HEK293 (cell line): Measurements from ENCODE around the gene KLHDC4.
"Not testable (repeated sequence)": the region's sequence is repeated elsewhere in the genome, so short reads cannot be mapped to it uniquely, and the experiment has no call there.

ENCODE experiments used
- CTCF ChIA-PET: fragments of 350-600 bp; formaldehyde crosslinking; extraction: SDS; loops from one replicate; lab custom pipeline; 2021; ENCODE audit warnings: antibody characterized with exemption; lab: Yijun Ruan, JAX
- POLR2A ChIA-PET: fragments of 300-600 bp; formaldehyde crosslinking; extraction: SDS; loops from one replicate; lab custom pipeline; 2020; ENCODE audit warnings: antibody characterized with exemption, inconsistent platforms; lab: Yijun Ruan, JAX
- H3K27ac ChIP-seq: fragments of 200-500 bp; sonication (Bioruptor generic); 2 replicates; pipeline ENCODE4 v1.5.1; 2014; ENCODE audit warnings: low read depth, low read length, control low read depth, inconsistent platforms; ENCODE audit errors: extremely low read depth
- H3K36me3 ChIP-seq, 2 experiments: fragments of 200-500 bp in 1 of 2; sonication (Bioruptor generic) in 1 of 2; 1 replicate in 1 of 2; 2 replicates in 1 of 2; pipeline ENCODE4 v1.5.1; 2014 to 2017; ENCODE audit warnings: inconsistent platforms in 2 of 2, low read length in 2 of 2; ENCODE audit not compliant: control insufficient read depth in 2 of 2, insufficient read depth in 1 of 2
- H3K4me1 ChIP-seq: fragments of 200-500 bp; sonication (Bioruptor generic); 2 replicates; pipeline ENCODE4 v1.5.1; 2014; ENCODE audit warnings: mild to moderate bottlenecking, low read length, inconsistent platforms; ENCODE audit not compliant: control insufficient read depth, insufficient read depth
- H3K4me3 ChIP-seq: 2 replicates; pipeline ENCODE4 v1.5.1; 2011; ENCODE audit warnings: low read depth, mild to moderate bottlenecking, control low read depth, low read length, moderate library complexity
- H3K9me3 ChIP-seq: fragments of 200-500 bp; sonication (Bioruptor generic); 2 replicates; pipeline ENCODE4 v1.5.1; 2014; ENCODE audit warnings: low read depth, low read length, inconsistent platforms; ENCODE audit not compliant: control insufficient read depth, insufficient read depth
- GLI2 ChIP-seq: fragments of 450-650 bp; formaldehyde crosslinking; IDR thresholded peaks from 2 replicates; pipeline ENCODE4; 2017; ENCODE audit warnings: missing biosample characterization, missing genetic modification characterization, low read depth, borderline replicate concordance
- KLF10 ChIP-seq: fragments of 450-650 bp; IDR thresholded peaks from 2 replicates; pipeline ENCODE4 v1.5.1; 2018; ENCODE audit warnings: missing biosample characterization, mild to moderate bottlenecking, missing genetic modification characterization
- OSR2 ChIP-seq: fragments of 450-650 bp; formaldehyde crosslinking; IDR thresholded peaks from 2 replicates; pipeline ENCODE4 v1.5.1; 2016; ENCODE audit warnings: missing biosample characterization, missing genetic modification characterization
- ZBTB1 ChIP-seq: fragments of 450-650 bp; formaldehyde crosslinking; IDR thresholded peaks from 2 replicates; pipeline ENCODE4 v1.5.1; 2016; ENCODE audit warnings: missing biosample characterization, missing genetic modification characterization
- ZFP37 ChIP-seq: fragments of 450-650 bp; formaldehyde crosslinking; IDR thresholded peaks from 2 replicates; pipeline ENCODE4 v1.5.1; 2016; ENCODE audit warnings: missing biosample characterization, missing genetic modification characterization
- ZFP69B ChIP-seq: fragments of 450-650 bp; formaldehyde crosslinking; IDR thresholded peaks from 2 replicates; pipeline ENCODE4 v1.5.1; 2016; ENCODE audit warnings: missing biosample characterization, missing genetic modification characterization
- ZNF174 ChIP-seq: fragments of 450-650 bp; formaldehyde crosslinking; IDR thresholded peaks from 2 replicates; pipeline ENCODE4 v1.5.0; 2017; ENCODE audit warnings: missing biosample characterization, mild to moderate bottlenecking, missing genetic modification characterization
- ZNF624 ChIP-seq: fragments of 450-650 bp; formaldehyde crosslinking; IDR thresholded peaks from 2 replicates; pipeline ENCODE4 v1.5.1; 2017; ENCODE audit warnings: missing biosample characterization, missing genetic modification characterization
- ZNF785 ChIP-seq: fragments of 450-650 bp; formaldehyde crosslinking; IDR thresholded peaks from 2 replicates; pipeline ENCODE4 v1.5.1; 2016; ENCODE audit warnings: missing biosample characterization, missing genetic modification characterization
- ZNF791 ChIP-seq: fragments of 450-650 bp; formaldehyde crosslinking; IDR thresholded peaks from 2 replicates; pipeline ENCODE4 v1.5.1; 2016; ENCODE audit warnings: missing biosample characterization, missing genetic modification characterization
- ZNF830 ChIP-seq: fragments of 450-650 bp; IDR thresholded peaks from 2 replicates; pipeline ENCODE4 v1.5.0; 2018; ENCODE audit warnings: missing biosample characterization, missing genetic modification characterization, low read depth, mild to moderate bottlenecking, moderate library complexity
- TF ChIP-seq, protein P1 (sequence below): fragments of 450-650 bp; formaldehyde crosslinking; IDR thresholded peaks from 2 replicates; pipeline ENCODE4 v1.5.1; 2016; ENCODE audit warnings: missing biosample characterization, missing genetic modification characterization
- TF ChIP-seq, protein P2 (sequence below): fragments of 450-650 bp; IDR thresholded peaks from 2 replicates; pipeline ENCODE4 v1.5.1; 2018; ENCODE audit warnings: missing biosample characterization, missing genetic modification characterization
- TF ChIP-seq, protein P3 (sequence below): fragments of 450-650 bp; formaldehyde crosslinking; IDR thresholded peaks from 2 replicates; pipeline ENCODE4 v1.5.1; 2016; ENCODE audit warnings: missing biosample characterization, missing genetic modification characterization
- TF ChIP-seq, protein P4 (sequence below): fragments of 450-650 bp; formaldehyde crosslinking; IDR thresholded peaks from 2 replicates; pipeline ENCODE4 v1.5.1; 2016; ENCODE audit warnings: missing biosample characterization, missing genetic modification characterization
- TF ChIP-seq, protein P5 (sequence below): fragments of 450-650 bp; formaldehyde crosslinking; IDR thresholded peaks from 2 replicates; pipeline ENCODE4 v1.5.1; 2016; ENCODE audit warnings: missing biosample characterization, missing genetic modification characterization

The KLHDC4 gene

DNA sequence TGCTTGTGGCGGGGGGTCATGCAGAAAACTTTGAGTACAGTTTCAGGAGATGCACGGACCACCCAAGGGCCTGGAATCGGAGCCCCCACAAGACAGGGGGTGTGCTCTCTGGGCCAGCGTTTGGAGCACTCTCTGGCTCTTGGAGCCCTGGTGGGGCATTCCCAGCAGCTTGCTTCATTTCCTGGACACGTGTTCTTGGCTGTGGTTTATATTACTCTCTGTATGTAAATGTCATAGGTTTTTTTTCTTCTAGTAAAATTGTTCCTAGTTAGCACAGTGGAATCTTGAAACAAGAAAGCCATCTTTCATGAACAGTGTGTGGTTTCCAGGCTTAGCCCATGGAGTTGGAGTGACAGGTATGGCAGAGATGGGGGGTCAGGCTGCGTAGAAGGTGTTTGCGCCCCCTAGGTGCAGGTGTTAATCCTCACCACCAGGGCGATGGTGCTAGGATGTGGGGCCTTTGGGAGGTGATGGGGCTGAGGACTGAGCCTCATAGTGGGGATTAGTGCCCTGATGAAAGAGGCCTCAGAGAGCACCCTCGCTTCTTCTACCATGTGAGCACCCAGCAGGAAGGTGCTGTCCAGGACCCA lies 83.7 kb downstream of the KLHDC4 start:
- no peak overlapping the region for H3K27ac ChIP-seq
- H3K9me3 ChIP-seq, result no peaks in the 10 kb centered on the region
- no peak overlapping the region for H3K4me3 ChIP-seq
- POLR2A ChIA-PET, result no interaction called here
- CTCF ChIA-PET, result interaction anchor here (0.7 to 0.9 kb wide), 3 partner anchors 17 to 455 kb away, joined by 3 read pairs; no protein-coding TSS in a partner anchor
- H3K36me3 ChIP-seq, result no peaks in the 10 kb centered on the region
- TF ChIP-seq, protein P1, sequence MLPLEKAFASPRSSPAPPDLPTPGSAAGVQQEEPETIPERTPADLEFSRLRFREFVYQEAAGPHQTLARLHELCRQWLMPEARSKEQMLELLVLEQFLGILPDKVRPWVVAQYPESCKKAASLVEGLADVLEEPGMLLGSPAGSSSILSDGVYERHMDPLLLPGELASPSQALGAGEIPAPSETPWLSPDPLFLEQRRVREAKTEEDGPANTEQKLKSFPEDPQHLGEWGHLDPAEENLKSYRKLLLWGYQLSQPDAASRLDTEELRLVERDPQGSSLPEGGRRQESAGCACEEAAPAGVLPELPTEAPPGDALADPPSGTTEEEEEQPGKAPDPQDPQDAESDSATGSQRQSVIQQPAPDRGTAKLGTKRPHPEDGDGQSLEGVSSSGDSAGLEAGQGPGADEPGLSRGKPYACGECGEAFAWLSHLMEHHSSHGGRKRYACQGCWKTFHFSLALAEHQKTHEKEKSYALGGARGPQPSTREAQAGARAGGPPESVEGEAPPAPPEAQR (tag by site-specific recombination), result no peak
- TF ChIP-seq, protein P2, sequence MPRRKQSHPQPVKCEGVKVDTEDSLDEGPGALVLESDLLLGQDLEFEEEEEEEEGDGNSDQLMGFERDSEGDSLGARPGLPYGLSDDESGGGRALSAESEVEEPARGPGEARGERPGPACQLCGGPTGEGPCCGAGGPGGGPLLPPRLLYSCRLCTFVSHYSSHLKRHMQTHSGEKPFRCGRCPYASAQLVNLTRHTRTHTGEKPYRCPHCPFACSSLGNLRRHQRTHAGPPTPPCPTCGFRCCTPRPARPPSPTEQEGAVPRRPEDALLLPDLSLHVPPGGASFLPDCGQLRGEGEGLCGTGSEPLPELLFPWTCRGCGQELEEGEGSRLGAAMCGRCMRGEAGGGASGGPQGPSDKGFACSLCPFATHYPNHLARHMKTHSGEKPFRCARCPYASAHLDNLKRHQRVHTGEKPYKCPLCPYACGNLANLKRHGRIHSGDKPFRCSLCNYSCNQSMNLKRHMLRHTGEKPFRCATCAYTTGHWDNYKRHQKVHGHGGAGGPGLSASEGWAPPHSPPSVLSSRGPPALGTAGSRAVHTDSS (tag by site-specific recombination), result no peak
- TF ChIP-seq, protein P3, sequence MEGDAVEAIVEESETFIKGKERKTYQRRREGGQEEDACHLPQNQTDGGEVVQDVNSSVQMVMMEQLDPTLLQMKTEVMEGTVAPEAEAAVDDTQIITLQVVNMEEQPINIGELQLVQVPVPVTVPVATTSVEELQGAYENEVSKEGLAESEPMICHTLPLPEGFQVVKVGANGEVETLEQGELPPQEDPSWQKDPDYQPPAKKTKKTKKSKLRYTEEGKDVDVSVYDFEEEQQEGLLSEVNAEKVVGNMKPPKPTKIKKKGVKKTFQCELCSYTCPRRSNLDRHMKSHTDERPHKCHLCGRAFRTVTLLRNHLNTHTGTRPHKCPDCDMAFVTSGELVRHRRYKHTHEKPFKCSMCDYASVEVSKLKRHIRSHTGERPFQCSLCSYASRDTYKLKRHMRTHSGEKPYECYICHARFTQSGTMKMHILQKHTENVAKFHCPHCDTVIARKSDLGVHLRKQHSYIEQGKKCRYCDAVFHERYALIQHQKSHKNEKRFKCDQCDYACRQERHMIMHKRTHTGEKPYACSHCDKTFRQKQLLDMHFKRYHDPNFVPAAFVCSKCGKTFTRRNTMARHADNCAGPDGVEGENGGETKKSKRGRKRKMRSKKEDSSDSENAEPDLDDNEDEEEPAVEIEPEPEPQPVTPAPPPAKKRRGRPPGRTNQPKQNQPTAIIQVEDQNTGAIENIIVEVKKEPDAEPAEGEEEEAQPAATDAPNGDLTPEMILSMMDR, result peak; percentile 53
- TF ChIP-seq GLI2 (tag by site-specific recombination) (no peak), ZFP37 (tag by site-specific recombination) (no peak), OSR2 (tag by site-specific recombination) (no peak)
- TF ChIP-seq, all 188 proteins: peak for 1
- H3K4me1 ChIP-seq, result no peaks in the 10 kb centered on the region

DNA sequence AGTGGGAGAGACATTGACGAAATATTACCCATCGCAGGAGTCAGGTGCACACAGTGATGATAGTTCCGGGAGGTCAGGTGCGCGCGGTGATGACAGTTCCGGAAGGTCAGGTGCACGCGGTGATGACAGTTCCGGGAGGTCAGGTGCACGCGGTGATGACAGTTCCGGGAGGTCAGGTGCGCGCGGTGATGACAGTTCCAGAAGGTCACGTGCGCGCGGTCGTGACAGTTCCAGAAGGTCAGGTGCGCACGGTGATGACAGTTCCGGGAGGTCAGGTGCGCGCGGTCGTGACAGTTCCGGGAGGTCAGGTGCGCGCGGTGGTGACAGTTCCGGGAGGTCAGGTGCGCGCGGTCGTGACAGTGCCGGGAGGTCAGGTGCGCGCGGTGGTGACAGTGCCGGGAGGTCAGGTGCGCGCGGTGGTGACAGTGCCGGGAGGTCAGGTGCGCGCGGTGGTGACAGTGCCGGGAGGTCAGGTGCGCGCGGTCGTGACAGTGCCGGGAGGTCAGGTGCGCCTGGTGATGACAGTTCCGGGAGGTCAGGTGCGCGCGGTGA lies 84.7 kb downstream of the KLHDC4 start:
- H3K9me3 ChIP-seq, H3K27ac ChIP-seq, H3K36me3 ChIP-seq, H3K4me1 ChIP-seq, POLR2A ChIA-PET, H3K4me3 ChIP-seq: not testable (repeated sequence)
- CTCF ChIA-PET, result interaction anchor here (0.7 kb wide), 1 partner anchor 454 kb away, joined by 3 read pairs; no protein-coding TSS in a partner anchor

DNA sequence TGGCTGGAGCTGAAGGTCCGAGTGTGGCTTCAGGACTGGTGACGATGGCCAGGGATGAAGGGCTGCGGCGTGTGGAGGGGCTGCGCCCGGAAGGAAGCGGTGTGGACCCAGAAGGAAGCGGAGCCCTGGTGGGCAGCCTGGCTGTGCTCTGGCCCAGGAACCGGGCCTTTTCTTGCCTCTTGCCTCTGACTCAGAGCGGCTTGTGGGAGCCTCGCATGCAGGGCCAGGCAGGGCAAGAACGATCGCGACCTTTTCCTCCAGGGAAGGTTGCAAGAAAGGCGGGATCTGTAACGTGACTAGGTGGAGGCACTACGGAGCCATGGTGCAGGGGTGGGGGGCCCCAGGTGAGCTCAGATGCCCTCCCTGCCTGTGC lies 85.5 kb downstream of the KLHDC4 start:
- Histone ChIP-seq H3K9me3 (no peaks in the 10 kb centered on the region), H3K27ac (no peak overlapping the region), H3K4me3 (no peak overlapping the region), H3K4me1 (no peaks in the 10 kb centered on the region), H3K36me3 (no peaks in the 10 kb centered on the region)
- TF ChIP-seq ZNF791 (tag by site-specific recombination) (no peak), ZNF624 (no peak), ZNF174 (tag by site-specific recombination) (no peak), ZBTB1 (tag by site-specific recombination) (no peak), KLF10 (no peak), ZNF830 (tag by site-specific recombination) (no peak), ZNF785 (tag by site-specific recombination) (no peak), ZFP69B (no peak)
- TF ChIP-seq, protein P4, sequence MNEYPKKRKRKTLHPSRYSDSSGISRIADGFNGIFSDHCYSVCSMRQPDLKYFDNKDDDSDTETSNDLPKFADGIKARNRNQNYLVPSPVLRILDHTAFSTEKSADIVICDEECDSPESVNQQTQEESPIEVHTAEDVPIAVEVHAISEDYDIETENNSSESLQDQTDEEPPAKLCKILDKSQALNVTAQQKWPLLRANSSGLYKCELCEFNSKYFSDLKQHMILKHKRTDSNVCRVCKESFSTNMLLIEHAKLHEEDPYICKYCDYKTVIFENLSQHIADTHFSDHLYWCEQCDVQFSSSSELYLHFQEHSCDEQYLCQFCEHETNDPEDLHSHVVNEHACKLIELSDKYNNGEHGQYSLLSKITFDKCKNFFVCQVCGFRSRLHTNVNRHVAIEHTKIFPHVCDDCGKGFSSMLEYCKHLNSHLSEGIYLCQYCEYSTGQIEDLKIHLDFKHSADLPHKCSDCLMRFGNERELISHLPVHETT (tag by site-specific recombination), result no peak
- TF ChIP-seq, protein P5, sequence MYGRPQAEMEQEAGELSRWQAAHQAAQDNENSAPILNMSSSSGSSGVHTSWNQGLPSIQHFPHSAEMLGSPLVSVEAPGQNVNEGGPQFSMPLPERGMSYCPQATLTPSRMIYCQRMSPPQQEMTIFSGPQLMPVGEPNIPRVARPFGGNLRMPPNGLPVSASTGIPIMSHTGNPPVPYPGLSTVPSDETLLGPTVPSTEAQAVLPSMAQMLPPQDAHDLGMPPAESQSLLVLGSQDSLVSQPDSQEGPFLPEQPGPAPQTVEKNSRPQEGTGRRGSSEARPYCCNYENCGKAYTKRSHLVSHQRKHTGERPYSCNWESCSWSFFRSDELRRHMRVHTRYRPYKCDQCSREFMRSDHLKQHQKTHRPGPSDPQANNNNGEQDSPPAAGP (tag by site-specific recombination), result no peak
- CTCF ChIA-PET, result interaction anchor here (0.7 kb wide), 1 partner anchor 90 kb away, joined by 4 read pairs; no protein-coding TSS in a partner anchor
- POLR2A ChIA-PET, result no interaction called here
